Measurements from ENCODE around the gene PTPRF.

- TF ChIP-seq POLR2A (IDR thresholded peaks at IDR 0.05; ENCODE audit: low read depth, low read length) (no peak), POLR2AphosphoS5 (IDR thresholded peaks at IDR 0.05; ENCODE audit: low read depth, low read length) (no peak), TAF1 (IDR thresholded peaks at IDR 0.05; ENCODE audit: borderline replicate concordance, low read depth, low read length) (no peak)
Observed at GRCh38 chr1:43598622-43599021, 67.9 kb downstream of the PTPRF start.
